PC-9 (cell line): ENCODE results near the gene OXCT1. TPM values are rescaled to one million over a fixed set of nuclear protein-coding genes. Genes with fewer than 3 reads are reported as not detected.

Experiments
- BruUV-seq: library from RNA; stranded (reverse); fragments of 400-500 nt; replicated peaks from 2 replicates; lab custom pipeline; 2021; lab: Mats Ljungman, UMichigan
- CTCF ChIA-PET: fragments of 300-600 bp; sonication (Branson Sonifier 250); formaldehyde crosslinking; loops from one replicate; lab custom pipeline; 2022; ENCODE audit warnings: antibody characterized with exemption; lab: Charles Lee
- POLR2A ChIA-PET: fragments of 300-600 bp; sonication (Branson Sonifier 250); formaldehyde crosslinking; loops from one replicate; lab custom pipeline; 2022; ENCODE audit warnings: antibody characterized with exemption; ENCODE audit not compliant: unreplicated experiment; lab: Charles Lee
- DNase-seq, 2 experiments: peaks; one replicate each; pipeline versions ENCODE4 v3.0.0 to v3.0.0-alpha.2; 2015 to 2022; ENCODE audit warnings: mixed read lengths in 1 of 2
- H2AFZ ChIP-seq: fragments of 200-600 bp; sonication (generic); 2 replicates; pipeline ENCODE4 v1.8.1; 2017; ENCODE audit warnings: antibody characterized with exemption
- H3F3A ChIP-seq: fragments of 200-600 bp; sonication (generic); 2 replicates; pipeline ENCODE4 v1.8.1; 2017; ENCODE audit warnings: antibody characterized with exemption, mild to moderate bottlenecking, low read depth; ENCODE audit not compliant: insufficient read depth
- H3K27ac ChIP-seq: fragments of 200-600 bp; sonication (generic); 2 replicates; pipeline ENCODE4 v1.6.1; 2016; ENCODE audit warnings: mixed run types
- H3K27me3 ChIP-seq: fragments of 200-600 bp; sonication (generic); 2 replicates; pipeline ENCODE4 v1.6.1; 2016; ENCODE audit warnings: low read depth, mixed run types; ENCODE audit not compliant: insufficient read depth
- H3K36me3 ChIP-seq: fragments of 200-600 bp; sonication (generic); 2 replicates; pipeline ENCODE4 v1.6.1; 2016; ENCODE audit warnings: low read depth, mixed run types
- H3K4me1 ChIP-seq: fragments of 200-600 bp; sonication (generic); replicated peaks from 2 replicates; pipeline ENCODE4 v1.6.1; 2016; ENCODE audit warnings: mixed run types; ENCODE audit not compliant: insufficient read depth
- H3K4me2 ChIP-seq: fragments of 200-600 bp; sonication (generic); 2 replicates; pipeline ENCODE4 v1.6.1; 2017; ENCODE audit warnings: mixed run types
- H3K4me3 ChIP-seq: fragments of 200-600 bp; sonication (generic); 2 replicates; pipeline ENCODE4 v1.6.1; 2016; ENCODE audit warnings: mixed run types
- H3K79me2 ChIP-seq: fragments of 200-600 bp; sonication (generic); 2 replicates; pipeline ENCODE4 v1.6.1; 2017; ENCODE audit warnings: low read depth, mixed run types
- H3K9me2 ChIP-seq: fragments of 200-600 bp; sonication (generic); 2 replicates; pipeline ENCODE4 v1.8.1; 2017; ENCODE audit warnings: mild to moderate bottlenecking; ENCODE audit not compliant: insufficient read depth
- H3K9me3 ChIP-seq: fragments of 200-600 bp; sonication (generic); 2 replicates; pipeline ENCODE4 v1.8.1; 2016; ENCODE audit warnings: low read depth; ENCODE audit not compliant: insufficient read depth
- H4K20me1 ChIP-seq: fragments of 200-600 bp; sonication (generic); 2 replicates; pipeline ENCODE4 v1.8.1; 2017; ENCODE audit not compliant: insufficient read depth
- EZH2 ChIP-seq: fragments of 200-600 bp; sonication (generic); IDR thresholded peaks from 2 replicates; pipeline ENCODE4 v1.8.0; 2017; ENCODE audit warnings: antibody characterized with exemption, low read depth
- intact Hi-C: fragments of 100-400 bp; cut with micrococcal nuclease; formaldehyde crosslinking; loops from one replicate; pipeline ENCODE4 v1.10.0; 2022; ENCODE audit not compliant: unreplicated experiment
- total RNA-seq: library from RNA; stranded (reverse); gene quantifications from 2 replicates; pipeline ENCODE4 v1.2.3, GENCODE V29; 2021
- TF ChIP-seq, protein P1 (sequence below): fragments of 200-600 bp; sonication (generic); conservative IDR thresholded peaks from 2 replicates; pipeline ENCODE4 v1.6.1; 2017; ENCODE audit warnings: mixed run types, antibody characterized with exemption, mild to moderate bottlenecking, moderate library complexity

Gene OXCT1
- total RNA-seq, 1 experiment from 2014 or later: 29.7 TPM

DNA sequence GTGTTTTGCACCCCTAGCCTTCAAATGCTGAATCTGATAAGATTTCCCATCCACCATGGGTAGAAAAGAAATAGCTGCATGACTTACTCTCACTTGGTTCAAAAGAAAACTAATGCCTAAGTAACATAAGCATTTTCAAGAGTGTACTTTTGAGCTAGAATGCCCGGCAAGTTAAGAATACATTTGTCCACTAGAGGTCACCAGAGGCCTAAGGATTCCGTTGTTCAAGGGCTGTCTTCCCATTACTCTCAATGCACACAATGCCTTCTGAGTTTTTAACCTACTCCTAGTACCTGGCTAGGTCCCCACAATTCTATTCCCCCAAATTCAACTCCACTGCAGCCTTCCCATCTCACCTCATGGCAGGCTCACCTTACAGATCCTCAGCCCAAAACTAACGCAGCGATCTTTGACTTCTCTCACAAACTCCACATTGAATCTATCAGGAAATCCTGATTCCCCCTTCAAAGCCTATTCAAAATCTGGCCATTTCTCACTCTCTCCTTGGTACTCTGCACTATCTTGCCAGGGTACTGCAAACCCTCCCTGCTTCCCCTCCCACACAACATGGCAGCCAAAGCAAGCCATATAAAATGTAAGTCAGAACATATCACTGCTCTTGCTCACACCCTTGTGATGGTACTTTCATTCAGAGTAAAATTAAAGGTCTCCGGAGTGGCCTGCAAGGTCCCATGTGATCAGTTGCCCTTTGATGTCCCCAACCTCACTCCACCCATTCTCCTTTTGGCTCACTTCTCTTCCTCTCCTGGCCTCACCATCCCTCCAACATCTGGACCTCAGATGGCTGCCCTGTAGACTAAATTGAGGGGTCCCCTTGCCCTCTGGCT is 13.4 kb downstream of the OXCT1 start:
- CTCF ChIA-PET: interaction anchor here (0.5 to 3.6 kb wide), 10 partner anchors 47 to 1191 kb away, joined by 3 to 48 read pairs (median 4); no protein-coding TSS in a partner anchor
- intact Hi-C loops: loop anchor here (1.0 to 5.0 kb wide), 5 partner anchors 200 to 1032 kb away; no protein-coding TSS in a partner anchor
- no peaks in the 10 kb centered on the region for H3K4me1 ChIP-seq
- DNase-seq: peak; percentile 46 to 66
- H3K9me3 ChIP-seq: no peaks in the 10 kb centered on the region
- H3K9me2 ChIP-seq: no peaks in the 10 kb centered on the region
- no peak for TF ChIP-seq EZH2
- TF ChIP-seq, protein P1, sequence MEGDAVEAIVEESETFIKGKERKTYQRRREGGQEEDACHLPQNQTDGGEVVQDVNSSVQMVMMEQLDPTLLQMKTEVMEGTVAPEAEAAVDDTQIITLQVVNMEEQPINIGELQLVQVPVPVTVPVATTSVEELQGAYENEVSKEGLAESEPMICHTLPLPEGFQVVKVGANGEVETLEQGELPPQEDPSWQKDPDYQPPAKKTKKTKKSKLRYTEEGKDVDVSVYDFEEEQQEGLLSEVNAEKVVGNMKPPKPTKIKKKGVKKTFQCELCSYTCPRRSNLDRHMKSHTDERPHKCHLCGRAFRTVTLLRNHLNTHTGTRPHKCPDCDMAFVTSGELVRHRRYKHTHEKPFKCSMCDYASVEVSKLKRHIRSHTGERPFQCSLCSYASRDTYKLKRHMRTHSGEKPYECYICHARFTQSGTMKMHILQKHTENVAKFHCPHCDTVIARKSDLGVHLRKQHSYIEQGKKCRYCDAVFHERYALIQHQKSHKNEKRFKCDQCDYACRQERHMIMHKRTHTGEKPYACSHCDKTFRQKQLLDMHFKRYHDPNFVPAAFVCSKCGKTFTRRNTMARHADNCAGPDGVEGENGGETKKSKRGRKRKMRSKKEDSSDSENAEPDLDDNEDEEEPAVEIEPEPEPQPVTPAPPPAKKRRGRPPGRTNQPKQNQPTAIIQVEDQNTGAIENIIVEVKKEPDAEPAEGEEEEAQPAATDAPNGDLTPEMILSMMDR: peak; percentile 90
- H3K36me3 ChIP-seq: no peaks in the 10 kb centered on the region
- BruUV-seq: no TSS peak
- no peaks in the 10 kb centered on the region for H3F3A ChIP-seq
- no peak overlapping the region for H3K27ac ChIP-seq
- H4K20me1 ChIP-seq: no peaks in the 10 kb centered on the region; the same call in 1 of the 2 replicates
- H3K4me3 ChIP-seq: no peak overlapping the region
- H2AFZ ChIP-seq: no peak overlapping the region
- no peaks in the 10 kb centered on the region for H3K79me2 ChIP-seq
- H3K4me2 ChIP-seq: no peak overlapping the region
- no peaks in the 10 kb centered on the region for H3K27me3 ChIP-seq
- POLR2A ChIA-PET: interaction anchor here (0.7 kb wide), 2 partner anchors 85 to 1049 kb away, joined by 3 to 6 read pairs; no protein-coding TSS in a partner anchor

DNA sequence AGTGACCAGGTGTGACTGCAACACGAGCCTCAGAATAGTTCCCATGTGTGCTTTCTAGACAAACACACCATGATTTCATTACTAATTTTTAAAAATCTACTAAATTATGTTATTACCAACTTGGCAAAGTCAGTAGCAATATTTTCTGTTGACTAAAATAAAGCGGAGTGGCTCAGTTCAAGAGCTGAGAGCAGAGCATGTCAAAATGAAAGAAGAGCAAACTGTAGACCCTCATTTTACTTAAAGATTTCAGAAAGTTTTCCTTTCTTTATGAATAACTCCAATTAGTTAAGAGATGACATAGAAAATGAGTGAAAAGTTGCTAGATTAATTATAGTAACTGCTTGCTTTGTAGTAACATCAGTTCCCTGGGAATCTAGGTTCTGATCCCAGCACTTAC is 17.9 kb downstream of the OXCT1 start:
- no peaks in the 10 kb centered on the region for H3K4me1 ChIP-seq
- DNase-seq: no peak
- ChIA-PET POLR2A (no interaction called here), CTCF (no interaction called here)
- H3K36me3 ChIP-seq: no peaks in the 10 kb centered on the region
- TF ChIP-seq EZH2: no peak
- TF ChIP-seq, protein P1: no peak
- H3K4me2 ChIP-seq: no peak overlapping the region
- no peaks in the 10 kb centered on the region; the same call in 1 of the 2 replicates for H4K20me1 ChIP-seq
- H3K79me2 ChIP-seq: no peaks in the 10 kb centered on the region
- no TSS peak for BruUV-seq
- H2AFZ ChIP-seq: no peak overlapping the region
- H3K9me3 ChIP-seq: no peaks in the 10 kb centered on the region
- no peak overlapping the region for H3K27ac ChIP-seq
- no peaks in the 10 kb centered on the region for H3F3A ChIP-seq
- H3K4me3 ChIP-seq: no peak overlapping the region
- H3K27me3 ChIP-seq: no peaks in the 10 kb centered on the region
- intact Hi-C loops: no loop called here
- H3K9me2 ChIP-seq: no peaks in the 10 kb centered on the region; the same call in 1 of the 2 replicates

DNA sequence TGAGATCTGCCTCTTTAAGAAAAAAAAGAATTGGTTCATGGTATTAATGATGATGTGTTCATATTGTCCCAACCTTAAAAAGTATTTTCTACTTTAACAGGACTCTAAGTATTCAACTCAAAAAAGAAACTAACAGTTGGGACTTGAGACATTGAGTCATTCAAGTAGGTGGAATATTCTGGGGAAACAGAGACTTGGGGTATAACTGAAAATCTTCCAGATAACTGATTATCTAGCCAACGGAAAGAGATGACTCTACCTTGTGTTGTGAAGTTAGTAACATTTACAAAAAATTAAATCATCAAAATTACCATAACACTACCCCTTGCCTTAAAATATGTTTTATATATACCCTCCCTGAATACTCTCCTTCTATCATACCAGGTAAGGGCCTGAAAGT is 19.1 kb downstream of the OXCT1 start:
- H3K4me2 ChIP-seq: no peak overlapping the region
- DNase-seq: no peak
- H2AFZ ChIP-seq: no peak overlapping the region
- no peaks in the 10 kb centered on the region; the same call in 1 of the 2 replicates for H3K9me2 ChIP-seq
- POLR2A ChIA-PET: no interaction called here
- no peak overlapping the region for H3K27ac ChIP-seq
- no peaks in the 10 kb centered on the region for H4K20me1 ChIP-seq
- H3K27me3 ChIP-seq: no peaks in the 10 kb centered on the region
- no TSS peak for BruUV-seq
- intact Hi-C loops: no loop called here
- H3K79me2 ChIP-seq: no peaks in the 10 kb centered on the region
- no peak for TF ChIP-seq EZH2
- TF ChIP-seq, protein P1: no peak
- H3F3A ChIP-seq: no peaks in the 10 kb centered on the region
- CTCF ChIA-PET: no interaction called here
- no peaks in the 10 kb centered on the region for H3K4me1 ChIP-seq
- H3K4me3 ChIP-seq: no peak overlapping the region
- no peaks in the 10 kb centered on the region for H3K36me3 ChIP-seq
- H3K9me3 ChIP-seq: no peaks in the 10 kb centered on the region
